Gastroesophageal sphincter (tissue), 4 donors: Measurements from ENCODE around the gene DBH. TPM values are rescaled to one million over a fixed set of nuclear protein-coding genes. Genes with fewer than 3 reads are reported as not detected.

Experiments
- ATAC-seq: fragments of 150-250 bp; one replicate; pipeline ENCODE4 v1.9.1; 2016; ENCODE audit warnings: mild to moderate bottlenecking, moderate library complexity
- H3K27ac ChIP-seq, 4 donors: fragments of 200-600 bp; sonication (generic) in 3 of 4; 1 replicate in 3 of 4; 2 replicates in 1 of 4; pipeline ENCODE4 v1.5.1; 2016 to 2019
- H3K27me3 ChIP-seq: fragments of 200-600 bp; sonication (generic); one replicate; pipeline ENCODE4 v1.5.1; 2019
- H3K36me3 ChIP-seq, 2 donors: fragments of 200-600 bp; sonication (generic); one replicate each; pipeline ENCODE4 v1.5.1; 2019; ENCODE audit warnings: control low read depth in 1 of 2
- H3K4me1 ChIP-seq, 3 donors: fragments of 200-600 bp; sonication (generic); 1 replicate in 2 of 3; 2 replicates in 1 of 3; pipeline ENCODE4 v1.5.1; 2016 to 2019; ENCODE audit warnings: control low read depth in 2 of 3
- H3K4me3 ChIP-seq, 2 donors: fragments of 200-600 bp; sonication (generic); one replicate each; pipeline ENCODE4 v1.5.1; 2019; ENCODE audit warnings: mild to moderate bottlenecking in 1 of 2, moderate library complexity in 1 of 2
- H3K9me3 ChIP-seq, 3 donors: fragments of 200-600 bp; sonication (generic); one replicate each; pipeline ENCODE4 v1.5.1; 2017 to 2019; ENCODE audit warnings: control low read depth in 2 of 3
- EP300 ChIP-seq: sonication (generic); formaldehyde crosslinking; IDR thresholded peaks from one replicate; pipeline ENCODE4 v1.6.1; 2017; ENCODE audit warnings: antibody characterized with exemption, mild to moderate bottlenecking
- POLR2A ChIP-seq, 2 donors: fragments of 450-650 bp; IDR thresholded peaks; one replicate each; pipeline ENCODE4 v1.6.1; 2017; ENCODE audit warnings: antibody characterized with exemption in 2 of 2, mild to moderate bottlenecking in 2 of 2, moderate library complexity in 1 of 2
- POLR2AphosphoS5 ChIP-seq: sonication (generic); formaldehyde crosslinking; IDR thresholded peaks from one replicate; pipeline ENCODE4 v1.6.1; 2017; ENCODE audit warnings: antibody characterized with exemption
- WGBS, 2 donors: methylation state at CpG; one replicate each; pipeline ENCODE4 v1.1.5; 2018; ENCODE audit warnings: low coverage in 1 of 2; 5-methylcytosine and 5-hydroxymethylcytosine counted together
- total RNA-seq, 4 donors: library from RNA; depleted of rRNA; stranded (reverse); fragments of >200 nt; gene quantifications; one replicate each; pipeline ENCODE4 v1.1.0, GENCODE V29; 2016
- TF ChIP-seq, protein P1 (sequence below), 4 experiments: fragments of 200-600 bp in 2 of 4; fragments of 450-650 bp in 2 of 4; sonication (generic) in 1 of 4; IDR thresholded peaks; one replicate each; pipeline ENCODE4 v1.5.1; 2017 to 2019; ENCODE audit warnings: antibody characterized with exemption in 4 of 4, mild to moderate bottlenecking in 2 of 4, moderate library complexity in 2 of 4

DBH gene
- total RNA-seq, 4 donors from 2014 or later = not detected

DNA sequence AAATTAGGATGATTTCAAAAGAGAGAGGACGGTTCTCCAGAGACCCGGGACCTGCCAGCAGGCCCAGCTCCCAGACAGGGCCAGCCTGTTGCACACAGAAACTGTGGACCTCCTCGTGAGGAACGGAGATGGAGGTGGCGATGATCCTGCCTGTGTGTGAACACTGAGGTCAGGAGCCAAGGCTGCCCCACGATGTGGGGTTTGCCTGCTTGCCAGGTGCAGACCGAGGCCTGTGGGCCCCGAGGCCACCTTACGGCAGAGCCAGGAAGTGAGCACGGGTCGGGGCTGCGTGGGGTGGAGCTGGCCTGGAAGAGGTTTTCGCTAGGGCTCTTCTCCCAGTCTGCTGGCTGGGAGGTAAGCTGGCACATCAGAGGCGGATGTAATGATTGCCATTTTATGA is 31.3 kb upstream of the DBH start:
- ATAC-seq = no peak
- WGBS, 2 donors = 17% methylated on average over 1 of the region's 14 CpGs; no CpG with 5 or more reads in 1 of the 2 donors
- H3K27me3 ChIP-seq = peaks cover 92% of the 10 kb centered on the region
- no peaks in the 10 kb centered on the region for H3K36me3 ChIP-seq
- H3K4me1 ChIP-seq = peaks cover 0 to 9% (median 0%) of the 10 kb centered on the region in 3 donors
- H3K27ac ChIP-seq = no peak overlapping the region
- H3K9me3 ChIP-seq = no peaks in the 10 kb centered on the region
- TF ChIP-seq EP300 = no peak
- TF ChIP-seq, protein P1, sequence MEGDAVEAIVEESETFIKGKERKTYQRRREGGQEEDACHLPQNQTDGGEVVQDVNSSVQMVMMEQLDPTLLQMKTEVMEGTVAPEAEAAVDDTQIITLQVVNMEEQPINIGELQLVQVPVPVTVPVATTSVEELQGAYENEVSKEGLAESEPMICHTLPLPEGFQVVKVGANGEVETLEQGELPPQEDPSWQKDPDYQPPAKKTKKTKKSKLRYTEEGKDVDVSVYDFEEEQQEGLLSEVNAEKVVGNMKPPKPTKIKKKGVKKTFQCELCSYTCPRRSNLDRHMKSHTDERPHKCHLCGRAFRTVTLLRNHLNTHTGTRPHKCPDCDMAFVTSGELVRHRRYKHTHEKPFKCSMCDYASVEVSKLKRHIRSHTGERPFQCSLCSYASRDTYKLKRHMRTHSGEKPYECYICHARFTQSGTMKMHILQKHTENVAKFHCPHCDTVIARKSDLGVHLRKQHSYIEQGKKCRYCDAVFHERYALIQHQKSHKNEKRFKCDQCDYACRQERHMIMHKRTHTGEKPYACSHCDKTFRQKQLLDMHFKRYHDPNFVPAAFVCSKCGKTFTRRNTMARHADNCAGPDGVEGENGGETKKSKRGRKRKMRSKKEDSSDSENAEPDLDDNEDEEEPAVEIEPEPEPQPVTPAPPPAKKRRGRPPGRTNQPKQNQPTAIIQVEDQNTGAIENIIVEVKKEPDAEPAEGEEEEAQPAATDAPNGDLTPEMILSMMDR (IDR thresholded peaks at IDR 0.05) = no peak
- TF ChIP-seq POLR2AphosphoS5 = no peak
- TF ChIP-seq POLR2A (IDR thresholded peaks at IDR 0.05) = no peak
- H3K4me3 ChIP-seq = no peak overlapping the region

DNA sequence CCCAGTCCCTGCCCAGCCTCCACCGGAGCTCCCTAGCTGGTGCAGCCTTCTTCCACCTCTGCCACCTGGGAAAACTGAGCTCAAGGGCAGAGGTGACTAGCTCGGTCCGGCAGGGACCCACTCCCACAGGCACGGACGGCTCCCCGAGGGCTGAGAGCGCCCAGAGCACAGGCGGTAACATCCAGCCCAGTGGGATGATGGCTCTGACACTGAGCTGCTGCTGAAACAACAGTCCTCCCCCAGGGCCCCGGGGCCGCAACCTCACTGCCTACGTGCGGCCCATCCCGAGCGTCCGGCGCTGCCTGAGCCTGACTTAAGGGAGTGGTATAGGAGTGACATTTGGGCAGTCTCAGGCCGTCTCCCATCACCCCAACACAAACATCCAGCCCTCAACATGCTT is 30.7 kb upstream of the DBH start:
- WGBS, 2 donors = no CpG with 5 or more reads among the region's 17 CpGs
- ATAC-seq = no peak
- TF ChIP-seq POLR2A (IDR thresholded peaks at IDR 0.05) = no peak
- TF ChIP-seq, protein P1 (IDR thresholded peaks at IDR 0.05) = no peak
- TF ChIP-seq POLR2AphosphoS5 = no peak
- TF ChIP-seq EP300 = no peak

DNA sequence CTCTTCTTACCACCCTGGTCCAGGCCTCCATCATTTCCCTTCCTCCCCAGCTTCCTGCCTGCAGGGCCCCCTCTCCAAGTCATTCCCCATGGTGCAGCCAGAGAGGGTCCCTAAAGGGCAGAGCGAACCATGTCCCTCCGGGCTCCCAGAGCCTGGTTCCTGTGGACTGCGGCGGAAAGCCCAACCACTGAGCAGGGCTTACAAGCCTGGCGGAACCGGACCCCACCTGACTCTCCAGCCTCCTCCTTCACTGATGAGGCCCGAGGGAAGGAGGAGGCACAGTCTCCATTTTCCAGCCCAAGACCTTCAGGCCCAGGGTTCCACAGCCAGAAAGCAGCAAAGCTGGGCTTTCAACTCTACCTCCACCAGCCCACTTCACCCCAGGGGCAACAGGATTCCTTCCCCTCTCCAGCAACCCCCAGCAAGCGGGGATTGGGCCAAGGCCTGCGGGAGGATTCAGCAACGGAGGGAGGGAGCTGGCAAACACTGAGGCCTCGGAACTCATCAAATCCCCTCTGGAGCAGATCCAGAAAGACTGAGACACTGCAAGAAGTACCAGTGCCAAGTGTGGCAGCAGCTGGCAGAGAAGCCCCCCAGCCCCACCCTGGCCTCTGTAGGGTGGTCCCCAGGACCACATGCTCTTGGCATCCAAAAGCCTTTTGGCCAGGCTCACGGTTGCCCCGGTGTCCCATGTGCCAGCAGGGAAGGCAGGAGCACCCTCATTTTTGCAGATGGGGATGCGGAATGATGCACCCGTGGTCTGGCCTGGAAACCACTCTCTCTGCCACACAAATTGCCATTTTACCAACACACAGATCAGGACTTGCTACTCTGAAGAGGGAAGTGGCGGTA is 30.1 kb upstream of the DBH start:
- Histone ChIP-seq H3K27me3 (peaks cover 99% of the 10 kb centered on the region), H3K36me3 (no peaks in the 10 kb centered on the region), H3K4me1 (peaks cover 0 to 9% (median 0%) of the 10 kb centered on the region in 3 donors), H3K9me3 (no peaks in the 10 kb centered on the region), H3K4me3 (no peak overlapping the region), H3K27ac (no peak overlapping the region)
- no peak for ATAC-seq
- 96 to 100% methylated on average over 1 to 4 of the region's 16 CpGs for WGBS, 2 donors
- TF ChIP-seq POLR2A (IDR thresholded peaks at IDR 0.05) = no peak
- no peak for TF ChIP-seq POLR2AphosphoS5
- no peak for TF ChIP-seq EP300
- TF ChIP-seq, protein P1 (IDR thresholded peaks at IDR 0.05) = no peak

More for the DNA sequence above, 30.7 kb upstream of the DBH start:
- Histone ChIP-seq H3K9me3 (no peaks in the 10 kb centered on the region), H3K27ac (no peak overlapping the region), H3K27me3 (peaks cover 98% of the 10 kb centered on the region), H3K4me1 (peaks cover 0 to 9% (median 0%) of the 10 kb centered on the region in 3 donors), H3K36me3 (no peaks in the 10 kb centered on the region), H3K4me3 (no peak overlapping the region)

DNA sequence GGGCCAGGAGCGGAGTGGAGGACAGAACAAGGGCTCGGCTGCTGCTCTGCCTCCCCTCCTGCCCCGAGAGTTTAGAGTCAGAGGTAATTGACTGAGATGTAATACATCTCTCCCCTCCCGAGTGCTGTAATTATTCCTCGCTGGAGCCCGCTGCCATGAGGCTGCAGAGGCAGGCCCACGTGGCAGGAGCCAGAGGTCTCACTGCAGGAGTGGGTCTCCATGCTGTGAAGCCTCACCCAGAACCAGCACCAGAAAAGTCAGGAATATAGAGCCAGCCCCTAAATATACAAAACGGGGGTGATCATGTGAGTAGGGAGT is 29.5 kb upstream of the DBH start:
- no peaks in the 10 kb centered on the region for H3K9me3 ChIP-seq
- H3K27ac ChIP-seq = no peak overlapping the region
- ATAC-seq = no peak
- no peak overlapping the region for H3K4me3 ChIP-seq
- peaks cover 0 to 9% (median 0%) of the 10 kb centered on the region in 3 donors for H3K4me1 ChIP-seq
- H3K36me3 ChIP-seq = no peaks in the 10 kb centered on the region
- H3K27me3 ChIP-seq = peaks cover 99% of the 10 kb centered on the region
- 47 to 80% methylated on average over 1 to 4 of the region's 8 CpGs for WGBS, 2 donors
- TF ChIP-seq, protein P1 (IDR thresholded peaks at IDR 0.05) = no peak
- TF ChIP-seq POLR2AphosphoS5 = no peak
- TF ChIP-seq POLR2A (IDR thresholded peaks at IDR 0.05) = no peak
- no peak for TF ChIP-seq EP300

DNA sequence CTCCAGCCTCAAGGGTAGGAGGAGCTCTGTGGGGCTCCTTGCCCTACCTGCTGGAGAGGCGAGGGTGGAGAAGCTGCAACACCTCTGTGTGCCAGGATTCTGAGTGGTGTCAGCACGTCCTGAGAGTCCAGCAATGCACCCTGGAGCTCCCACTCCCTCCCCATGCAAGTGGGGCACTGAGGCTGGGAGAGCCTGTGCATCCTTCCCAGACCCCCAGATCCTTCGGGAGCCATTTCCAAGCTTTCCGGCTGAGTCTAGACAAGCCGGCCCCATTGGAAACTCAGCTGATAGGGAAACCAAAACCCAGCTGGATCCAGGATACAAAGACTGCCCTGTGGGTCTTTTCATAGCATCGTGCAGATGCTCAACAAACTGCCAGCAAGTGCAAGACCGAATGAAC is 28.8 kb upstream of the DBH start:
- H3K27ac ChIP-seq = no peak overlapping the region
- no peak for ATAC-seq
- no peak for TF ChIP-seq POLR2A (IDR thresholded peaks at IDR 0.05)
- no peak for TF ChIP-seq POLR2AphosphoS5
- TF ChIP-seq EP300 = no peak
- TF ChIP-seq, protein P1 (IDR thresholded peaks at IDR 0.05) = no peak
- H3K9me3 ChIP-seq = no peaks in the 10 kb centered on the region
- WGBS, 2 donors = 0% methylated on average over 1 of the region's 7 CpGs; no CpG with 5 or more reads in 1 of the 2 donors
- H3K4me3 ChIP-seq = no peak overlapping the region
- H3K27me3 ChIP-seq = peaks cover 99% of the 10 kb centered on the region
- peaks cover 0 to 9% (median 0%) of the 10 kb centered on the region in 3 donors for H3K4me1 ChIP-seq
- no peaks in the 10 kb centered on the region for H3K36me3 ChIP-seq
